GM23338 (cell line): ENCODE measurements around the gene DNAI1. TPM values are rescaled to one million over a fixed set of nuclear protein-coding genes. Genes with fewer than 3 reads are reported as not detected.

Experiments
- ATAC-seq: fragments of 200-7000 bp; cut with Tn5 transposase; 3 replicates; pipeline ENCODE4 v1.9.1; 2020
- DNase-seq: peaks from one replicate; pipeline ENCODE4 v3.0.0-alpha.2; 2015; ENCODE audit warnings: low spot score
- H2AFZ ChIP-seq: fragments of 200-600 bp; sonication (generic); 2 replicates; pipeline ENCODE4 v1.8.0; 2016; ENCODE audit warnings: antibody characterized with exemption, mild to moderate bottlenecking, moderate library complexity
- H3F3A ChIP-seq: fragments of 200-600 bp; sonication (generic); replicated peaks from 2 replicates; pipeline ENCODE4 v1.8.0; 2017; ENCODE audit warnings: antibody characterized with exemption, mixed run types, low read depth
- H3K27ac ChIP-seq: fragments of 200-600 bp; sonication (generic); 2 replicates; pipeline ENCODE4 v1.6.1; 2016; ENCODE audit warnings: low read depth
- H3K27me3 ChIP-seq: fragments of 200-600 bp; sonication (generic); 2 replicates; pipeline ENCODE4 v1.8.0; 2016; ENCODE audit warnings: mild to moderate bottlenecking, mixed run types, moderate library complexity; ENCODE audit not compliant: insufficient read depth
- H3K36me3 ChIP-seq: fragments of 200-600 bp; sonication (generic); 2 replicates; pipeline ENCODE4 v1.8.0; 2016; ENCODE audit warnings: mild to moderate bottlenecking; ENCODE audit not compliant: insufficient read depth
- H3K4me1 ChIP-seq: fragments of 200-600 bp; sonication (generic); 2 replicates; pipeline ENCODE4 v1.8.0; 2016; ENCODE audit warnings: mild to moderate bottlenecking, moderate library complexity; ENCODE audit not compliant: insufficient read depth
- H3K4me2 ChIP-seq: fragments of 200-600 bp; sonication (generic); 2 replicates; pipeline ENCODE4 v1.7.1; 2017; ENCODE audit warnings: mixed run types
- H3K4me3 ChIP-seq: fragments of 200-600 bp; sonication (generic); 2 replicates; pipeline ENCODE4 v1.6.1; 2016; ENCODE audit warnings: mixed run types
- H3K79me2 ChIP-seq: fragments of 200-600 bp; sonication (generic); replicated peaks from 2 replicates; pipeline ENCODE4 v1.8.0; 2017; ENCODE audit warnings: mild to moderate bottlenecking; ENCODE audit not compliant: insufficient read depth
- H3K9me2 ChIP-seq: fragments of 200-600 bp; sonication (generic); 2 replicates; pipeline ENCODE4 v1.8.0; 2017; ENCODE audit not compliant: insufficient read depth
- H4K20me1 ChIP-seq: fragments of 200-600 bp; sonication (generic); replicated peaks from 2 replicates; pipeline ENCODE4 v1.8.0; 2017; ENCODE audit warnings: mild to moderate bottlenecking; ENCODE audit not compliant: insufficient read depth
- H3K27ac Mint-ChIP-seq: 2 replicates; pipeline ENCODE4 v1.8.0; 2020; ENCODE audit warnings: inconsistent platforms, mild to moderate bottlenecking, moderate library complexity, mixed read lengths
- H3K27me3 Mint-ChIP-seq: 3 replicates; pipeline ENCODE4 v1.8.0; 2022; ENCODE audit warnings: low read depth, mild to moderate bottlenecking, moderate library complexity, mixed read lengths, inconsistent platforms; ENCODE audit not compliant: insufficient read depth, poor library complexity
- H3K36me3 Mint-ChIP-seq: 3 replicates; pipeline ENCODE4 v1.8.0; 2021; ENCODE audit warnings: low read depth, mild to moderate bottlenecking, inconsistent platforms, moderate library complexity, mixed read lengths
- H3K4me1 Mint-ChIP-seq: 3 replicates; pipeline ENCODE4 v1.8.0; 2020; ENCODE audit warnings: mild to moderate bottlenecking, inconsistent platforms, mixed read lengths
- H3K4me3 Mint-ChIP-seq: 3 replicates; pipeline ENCODE4 v1.8.0; 2021; ENCODE audit warnings: moderate library complexity, mild to moderate bottlenecking, inconsistent platforms, mixed read lengths
- H3K9me3 Mint-ChIP-seq: 3 replicates; pipeline ENCODE4 v1.8.0; 2020; ENCODE audit warnings: moderate library complexity, mild to moderate bottlenecking, inconsistent platforms, mixed read lengths
- CREB1 ChIP-seq: fragments of 250-450 bp; sonication (Bioruptor Pico); IDR thresholded peaks from 2 replicates; pipeline ENCODE4 v1.5.0; 2020; ENCODE audit warnings: low read depth, mild to moderate bottlenecking, moderate library complexity
- EZH2 ChIP-seq: fragments of 200-600 bp; sonication (generic); IDR thresholded peaks from one replicate; pipeline ENCODE4 v1.8.0; 2017; ENCODE audit warnings: antibody characterized with exemption, mild to moderate bottlenecking, low read depth; ENCODE audit not compliant: unreplicated experiment
- EZH2phosphoT487 ChIP-seq: fragments of 200-600 bp; sonication (generic); IDR thresholded peaks from one replicate; pipeline ENCODE4 v1.8.1; 2018; ENCODE audit warnings: antibody characterized with exemption; ENCODE audit not compliant: unreplicated experiment
- JUNB ChIP-seq: IDR thresholded peaks from one replicate; pipeline ENCODE4 v1.6.1; 2016; ENCODE audit warnings: antibody characterized with exemption; ENCODE audit not compliant: unreplicated experiment
- NANOG ChIP-seq: IDR thresholded peaks from 2 replicates; pipeline ENCODE4 v1.6.1; 2016; ENCODE audit warnings: antibody characterized with exemption, borderline replicate concordance
- POLR2AphosphoS5 ChIP-seq: IDR thresholded peaks from 2 replicates; pipeline ENCODE4 v1.6.1; 2016; ENCODE audit warnings: antibody characterized with exemption, low read depth
- STAT1 ChIP-seq: IDR thresholded peaks from one replicate; pipeline ENCODE4 v1.6.1; 2016; ENCODE audit warnings: antibody characterized with exemption; ENCODE audit not compliant: unreplicated experiment
- ZNF114 ChIP-seq: fragments of 250-450 bp; sonication (Bioruptor Pico); IDR thresholded peaks from 2 replicates; pipeline ENCODE4 v1.5.0; 2020; ENCODE audit warnings: mild to moderate bottlenecking, moderate library complexity
- ZNF331 ChIP-seq: fragments of 250-450 bp; sonication (Bioruptor Pico); IDR thresholded peaks from 2 replicates; pipeline ENCODE4 v1.5.0; 2020; ENCODE audit warnings: low read depth, mild to moderate bottlenecking, moderate library complexity
- polyA plus RNA-seq: library from polyadenylated mRNA; unstranded; fragments of >200 nt; fragmentation: Nextera tagmentation; extraction: Ambion mirVana; gene quantifications from 2 replicates; pipeline ENCODE4 v1.2.1, GENCODE V29; 2016
- total RNA-seq: library from RNA; depleted of rRNA; stranded (reverse); fragments of >200 nt; shearing (Covaris generic); gene quantifications from 2 replicates; pipeline ENCODE4 v1.2.3, GENCODE V29; 2014
- TF ChIP-seq, protein P1 (sequence below): IDR thresholded peaks from 2 replicates; pipeline ENCODE4 v1.6.1; 2016; ENCODE audit warnings: antibody characterized with exemption
- TF ChIP-seq, protein P2 (sequence below): fragments of 250-450 bp; sonication (Bioruptor Pico); IDR thresholded peaks from 2 replicates; pipeline ENCODE4 v1.5.0; 2020; ENCODE audit warnings: mild to moderate bottlenecking, moderate library complexity
- TF ChIP-seq, protein P3 (sequence below): IDR thresholded peaks from one replicate; pipeline ENCODE4 v1.6.1; 2018; ENCODE audit warnings: antibody characterized with exemption; ENCODE audit not compliant: unreplicated experiment
- TF ChIP-seq, protein P4 (sequence below), 2 experiments: fragments of 200-600 bp in 1 of 2; sonication (generic) in 1 of 2; conservative IDR thresholded peaks; 2 replicates each; pipeline versions ENCODE4 v1.5.1 to v1.6.1; 2016 to 2017; ENCODE audit warnings: antibody characterized with exemption in 2 of 2, low read depth in 2 of 2, mild to moderate bottlenecking in 2 of 2, moderate library complexity in 1 of 2

Gene DNAI1
- total and polyA plus RNA-seq, 2 experiments from 2014 or later: 1.0 to 1.1 TPM

DNA sequence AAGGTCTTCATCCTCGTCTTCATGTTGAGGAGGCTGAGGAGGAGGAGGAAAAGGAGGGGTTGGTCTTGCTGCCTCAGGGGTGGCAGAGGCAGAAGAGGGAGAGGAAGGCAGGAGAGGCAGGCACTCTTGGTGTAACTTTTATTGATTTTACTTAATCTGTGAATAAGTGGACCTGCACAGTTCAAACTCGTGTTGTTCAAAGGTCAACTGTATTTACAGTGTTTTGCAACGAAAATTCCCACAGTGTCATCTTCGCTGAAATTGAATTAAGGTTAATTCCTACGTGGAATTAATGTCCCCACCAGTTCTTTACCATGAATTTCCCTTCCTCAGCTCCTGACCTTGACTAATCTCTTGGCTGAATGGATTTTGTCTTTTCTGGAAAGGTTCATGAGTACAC is 85.4 kb downstream of the DNAI1 start:
- H3K4me2 ChIP-seq: no peak overlapping the region
- H3K4me1 ChIP-seq: no peaks in the 10 kb centered on the region
- no peaks in the 10 kb centered on the region; the same call in 2 of the 3 replicates for H3K9me3 Mint-ChIP-seq
- no peaks in the 10 kb centered on the region for H3K9me2 ChIP-seq
- no peak for TF ChIP-seq ZNF331 (CRISPR knock-in tag)
- TF ChIP-seq ZNF114 (CRISPR knock-in tag): no peak
- TF ChIP-seq CREB1 (CRISPR knock-in tag): no peak
- no peak for TF ChIP-seq JUNB
- TF ChIP-seq, protein P1, sequence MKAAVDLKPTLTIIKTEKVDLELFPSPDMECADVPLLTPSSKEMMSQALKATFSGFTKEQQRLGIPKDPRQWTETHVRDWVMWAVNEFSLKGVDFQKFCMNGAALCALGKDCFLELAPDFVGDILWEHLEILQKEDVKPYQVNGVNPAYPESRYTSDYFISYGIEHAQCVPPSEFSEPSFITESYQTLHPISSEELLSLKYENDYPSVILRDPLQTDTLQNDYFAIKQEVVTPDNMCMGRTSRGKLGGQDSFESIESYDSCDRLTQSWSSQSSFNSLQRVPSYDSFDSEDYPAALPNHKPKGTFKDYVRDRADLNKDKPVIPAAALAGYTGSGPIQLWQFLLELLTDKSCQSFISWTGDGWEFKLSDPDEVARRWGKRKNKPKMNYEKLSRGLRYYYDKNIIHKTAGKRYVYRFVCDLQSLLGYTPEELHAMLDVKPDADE: no peak
- no peak for TF ChIP-seq NANOG
- TF ChIP-seq, protein P2, sequence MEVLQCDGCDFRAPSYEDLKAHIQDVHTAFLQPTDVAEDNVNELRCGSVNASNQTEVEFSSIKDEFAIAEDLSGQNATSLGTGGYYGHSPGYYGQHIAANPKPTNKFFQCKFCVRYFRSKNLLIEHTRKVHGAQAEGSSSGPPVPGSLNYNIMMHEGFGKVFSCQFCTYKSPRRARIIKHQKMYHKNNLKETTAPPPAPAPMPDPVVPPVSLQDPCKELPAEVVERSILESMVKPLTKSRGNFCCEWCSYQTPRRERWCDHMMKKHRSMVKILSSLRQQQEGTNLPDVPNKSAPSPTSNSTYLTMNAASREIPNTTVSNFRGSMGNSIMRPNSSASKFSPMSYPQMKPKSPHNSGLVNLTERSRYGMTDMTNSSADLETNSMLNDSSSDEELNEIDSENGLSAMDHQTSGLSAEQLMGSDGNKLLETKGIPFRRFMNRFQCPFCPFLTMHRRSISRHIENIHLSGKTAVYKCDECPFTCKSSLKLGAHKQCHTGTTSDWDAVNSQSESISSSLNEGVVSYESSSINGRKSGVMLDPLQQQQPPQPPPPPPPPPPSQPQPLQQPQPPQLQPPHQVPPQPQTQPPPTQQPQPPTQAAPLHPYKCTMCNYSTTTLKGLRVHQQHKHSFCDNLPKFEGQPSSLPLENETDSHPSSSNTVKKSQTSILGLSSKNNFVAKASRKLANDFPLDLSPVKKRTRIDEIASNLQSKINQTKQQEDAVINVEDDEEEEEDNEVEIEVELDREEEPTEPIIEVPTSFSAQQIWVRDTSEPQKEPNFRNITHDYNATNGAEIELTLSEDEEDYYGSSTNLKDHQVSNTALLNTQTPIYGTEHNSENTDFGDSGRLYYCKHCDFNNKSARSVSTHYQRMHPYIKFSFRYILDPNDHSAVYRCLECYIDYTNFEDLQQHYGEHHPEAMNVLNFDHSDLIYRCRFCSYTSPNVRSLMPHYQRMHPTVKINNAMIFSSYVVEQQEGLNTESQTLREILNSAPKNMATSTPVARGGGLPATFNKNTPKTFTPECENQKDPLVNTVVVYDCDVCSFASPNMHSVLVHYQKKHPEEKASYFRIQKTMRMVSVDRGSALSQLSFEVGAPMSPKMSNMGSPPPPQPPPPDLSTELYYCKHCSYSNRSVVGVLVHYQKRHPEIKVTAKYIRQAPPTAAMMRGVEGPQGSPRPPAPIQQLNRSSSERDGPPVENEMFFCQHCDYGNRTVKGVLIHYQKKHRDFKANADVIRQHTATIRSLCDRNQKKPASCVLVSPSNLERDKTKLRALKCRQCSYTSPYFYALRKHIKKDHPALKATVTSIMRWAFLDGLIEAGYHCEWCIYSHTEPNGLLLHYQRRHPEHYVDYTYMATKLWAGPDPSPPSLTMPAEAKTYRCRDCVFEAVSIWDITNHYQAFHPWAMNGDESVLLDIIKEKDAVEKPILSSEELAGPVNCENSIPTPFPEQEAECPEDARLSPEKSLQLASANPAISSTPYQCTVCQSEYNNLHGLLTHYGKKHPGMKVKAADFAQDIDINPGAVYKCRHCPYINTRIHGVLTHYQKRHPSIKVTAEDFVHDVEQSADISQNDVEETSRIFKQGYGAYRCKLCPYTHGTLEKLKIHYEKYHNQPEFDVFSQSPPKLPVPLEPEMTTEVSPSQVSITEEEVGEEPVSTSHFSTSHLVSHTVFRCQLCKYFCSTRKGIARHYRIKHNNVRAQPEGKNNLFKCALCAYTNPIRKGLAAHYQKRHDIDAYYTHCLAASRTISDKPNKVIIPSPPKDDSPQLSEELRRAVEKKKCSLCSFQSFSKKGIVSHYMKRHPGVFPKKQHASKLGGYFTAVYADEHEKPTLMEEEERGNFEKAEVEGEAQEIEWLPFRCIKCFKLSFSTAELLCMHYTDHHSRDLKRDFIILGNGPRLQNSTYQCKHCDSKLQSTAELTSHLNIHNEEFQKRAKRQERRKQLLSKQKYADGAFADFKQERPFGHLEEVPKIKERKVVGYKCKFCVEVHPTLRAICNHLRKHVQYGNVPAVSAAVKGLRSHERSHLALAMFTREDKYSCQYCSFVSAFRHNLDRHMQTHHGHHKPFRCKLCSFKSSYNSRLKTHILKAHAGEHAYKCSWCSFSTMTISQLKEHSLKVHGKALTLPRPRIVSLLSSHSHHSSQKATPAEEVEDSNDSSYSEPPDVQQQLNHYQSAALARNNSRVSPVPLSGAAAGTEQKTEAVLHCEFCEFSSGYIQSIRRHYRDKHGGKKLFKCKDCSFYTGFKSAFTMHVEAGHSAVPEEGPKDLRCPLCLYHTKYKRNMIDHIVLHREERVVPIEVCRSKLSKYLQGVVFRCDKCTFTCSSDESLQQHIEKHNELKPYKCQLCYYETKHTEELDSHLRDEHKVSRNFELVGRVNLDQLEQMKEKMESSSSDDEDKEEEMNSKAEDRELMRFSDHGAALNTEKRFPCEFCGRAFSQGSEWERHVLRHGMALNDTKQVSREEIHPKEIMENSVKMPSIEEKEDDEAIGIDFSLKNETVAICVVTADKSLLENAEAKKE: no peak
- TF ChIP-seq STAT1: no peak
- TF ChIP-seq EZH2: no peak
- TF ChIP-seq, protein P3, sequence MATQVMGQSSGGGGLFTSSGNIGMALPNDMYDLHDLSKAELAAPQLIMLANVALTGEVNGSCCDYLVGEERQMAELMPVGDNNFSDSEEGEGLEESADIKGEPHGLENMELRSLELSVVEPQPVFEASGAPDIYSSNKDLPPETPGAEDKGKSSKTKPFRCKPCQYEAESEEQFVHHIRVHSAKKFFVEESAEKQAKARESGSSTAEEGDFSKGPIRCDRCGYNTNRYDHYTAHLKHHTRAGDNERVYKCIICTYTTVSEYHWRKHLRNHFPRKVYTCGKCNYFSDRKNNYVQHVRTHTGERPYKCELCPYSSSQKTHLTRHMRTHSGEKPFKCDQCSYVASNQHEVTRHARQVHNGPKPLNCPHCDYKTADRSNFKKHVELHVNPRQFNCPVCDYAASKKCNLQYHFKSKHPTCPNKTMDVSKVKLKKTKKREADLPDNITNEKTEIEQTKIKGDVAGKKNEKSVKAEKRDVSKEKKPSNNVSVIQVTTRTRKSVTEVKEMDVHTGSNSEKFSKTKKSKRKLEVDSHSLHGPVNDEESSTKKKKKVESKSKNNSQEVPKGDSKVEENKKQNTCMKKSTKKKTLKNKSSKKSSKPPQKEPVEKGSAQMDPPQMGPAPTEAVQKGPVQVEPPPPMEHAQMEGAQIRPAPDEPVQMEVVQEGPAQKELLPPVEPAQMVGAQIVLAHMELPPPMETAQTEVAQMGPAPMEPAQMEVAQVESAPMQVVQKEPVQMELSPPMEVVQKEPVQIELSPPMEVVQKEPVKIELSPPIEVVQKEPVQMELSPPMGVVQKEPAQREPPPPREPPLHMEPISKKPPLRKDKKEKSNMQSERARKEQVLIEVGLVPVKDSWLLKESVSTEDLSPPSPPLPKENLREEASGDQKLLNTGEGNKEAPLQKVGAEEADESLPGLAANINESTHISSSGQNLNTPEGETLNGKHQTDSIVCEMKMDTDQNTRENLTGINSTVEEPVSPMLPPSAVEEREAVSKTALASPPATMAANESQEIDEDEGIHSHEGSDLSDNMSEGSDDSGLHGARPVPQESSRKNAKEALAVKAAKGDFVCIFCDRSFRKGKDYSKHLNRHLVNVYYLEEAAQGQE: no peak
- TF ChIP-seq POLR2AphosphoS5: no peak
- TF ChIP-seq EZH2phosphoT487: no peak
- TF ChIP-seq, protein P4, sequence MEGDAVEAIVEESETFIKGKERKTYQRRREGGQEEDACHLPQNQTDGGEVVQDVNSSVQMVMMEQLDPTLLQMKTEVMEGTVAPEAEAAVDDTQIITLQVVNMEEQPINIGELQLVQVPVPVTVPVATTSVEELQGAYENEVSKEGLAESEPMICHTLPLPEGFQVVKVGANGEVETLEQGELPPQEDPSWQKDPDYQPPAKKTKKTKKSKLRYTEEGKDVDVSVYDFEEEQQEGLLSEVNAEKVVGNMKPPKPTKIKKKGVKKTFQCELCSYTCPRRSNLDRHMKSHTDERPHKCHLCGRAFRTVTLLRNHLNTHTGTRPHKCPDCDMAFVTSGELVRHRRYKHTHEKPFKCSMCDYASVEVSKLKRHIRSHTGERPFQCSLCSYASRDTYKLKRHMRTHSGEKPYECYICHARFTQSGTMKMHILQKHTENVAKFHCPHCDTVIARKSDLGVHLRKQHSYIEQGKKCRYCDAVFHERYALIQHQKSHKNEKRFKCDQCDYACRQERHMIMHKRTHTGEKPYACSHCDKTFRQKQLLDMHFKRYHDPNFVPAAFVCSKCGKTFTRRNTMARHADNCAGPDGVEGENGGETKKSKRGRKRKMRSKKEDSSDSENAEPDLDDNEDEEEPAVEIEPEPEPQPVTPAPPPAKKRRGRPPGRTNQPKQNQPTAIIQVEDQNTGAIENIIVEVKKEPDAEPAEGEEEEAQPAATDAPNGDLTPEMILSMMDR (conservative IDR thresholded peaks at IDR 0.05; ENCODE audit: low read depth in 2 of 2): no peak
- DNase-seq: no peak
- no peak for ATAC-seq
- no peaks in the 10 kb centered on the region for H3F3A ChIP-seq
- H3K4me3 ChIP-seq: no peak overlapping the region
- no peaks in the 10 kb centered on the region for H3K27me3 ChIP-seq
- H3K79me2 ChIP-seq: no peaks in the 10 kb centered on the region
- H3K36me3 Mint-ChIP-seq: no peaks in the 10 kb centered on the region
- H4K20me1 ChIP-seq: no peaks in the 10 kb centered on the region
- no peak overlapping the region for H3K27ac Mint-ChIP-seq
- no peak overlapping the region for H2AFZ ChIP-seq
- H3K4me3 Mint-ChIP-seq: no peak overlapping the region
- H3K27ac ChIP-seq: no peak overlapping the region
- H3K27me3 Mint-ChIP-seq: peaks cover 2% of the 10 kb centered on the region
- no peaks in the 10 kb centered on the region for H3K36me3 ChIP-seq
- no peaks in the 10 kb centered on the region for H3K4me1 Mint-ChIP-seq
